ENCODE data around the gene CPVL.

CPVL gene

GRCh38 chr7:29122759-29123158 is 23.6 kb downstream of the CPVL start:
- no peak overlapping the region for H3K4me3 Mint-ChIP-seq
- no peaks in the 10 kb centered on the region for H3K27me3 Mint-ChIP-seq (ENCODE audit: low read depth)
- TF ChIP-seq CTCF (IDR thresholded peaks at IDR 0.05; ENCODE audit: unreplicated experiment in 3 of 3), result no peak
- no peaks in the 10 kb centered on the region for H3K36me3 Mint-ChIP-seq (ENCODE audit: low read depth)
- H3K9me3 Mint-ChIP-seq, result no peaks in the 10 kb centered on the region
- H3K4me1 Mint-ChIP-seq, result no peaks in the 10 kb centered on the region
- no peak overlapping the region for H3K27ac Mint-ChIP-seq

- Mint-ChIP-seq H3K27ac (no peak overlapping the region), H3K27me3 (ENCODE audit: low read depth) (no peaks in the 10 kb centered on the region), H3K36me3 (ENCODE audit: low read depth) (no peaks in the 10 kb centered on the region), H3K4me1 (no peaks in the 10 kb centered on the region), H3K9me3 (no peaks in the 10 kb centered on the region), H3K4me3 (no peak overlapping the region)
- no peak for TF ChIP-seq CTCF (IDR thresholded peaks at IDR 0.05; ENCODE audit: unreplicated experiment in 3 of 3)
Observed at GRCh38 chr7:29122081-29122480, 24.3 kb downstream of the CPVL start.

GRCh38 chr7:29120955-29121354 is 25.4 kb downstream of the CPVL start:
- peaks cover 5% of the 10 kb centered on the region for H3K4me1 Mint-ChIP-seq
- no peaks in the 10 kb centered on the region for H3K36me3 Mint-ChIP-seq (ENCODE audit: low read depth)
- no peak overlapping the region for H3K27ac Mint-ChIP-seq
- TF ChIP-seq CTCF (IDR thresholded peaks at IDR 0.05; ENCODE audit: unreplicated experiment in 3 of 3), result no peak
- no peak overlapping the region for H3K4me3 Mint-ChIP-seq
- H3K9me3 Mint-ChIP-seq, result no peaks in the 10 kb centered on the region
- no peaks in the 10 kb centered on the region for H3K27me3 Mint-ChIP-seq (ENCODE audit: low read depth)

- no peaks in the 10 kb centered on the region for H3K9me3 Mint-ChIP-seq
Observed at GRCh38 chr7:29119538-29119937, 26.8 kb downstream of the CPVL start.

GRCh38 chr7:29116361-29117200 is 29.8 kb downstream of the CPVL start:
- TF ChIP-seq CTCF (IDR thresholded peaks at IDR 0.05; ENCODE audit: unreplicated experiment in 3 of 3), result no peak
- Mint-ChIP-seq H3K27me3 (ENCODE audit: low read depth) (peaks cover 5% of the 10 kb centered on the region), H3K4me1 (peaks cover 5% of the 10 kb centered on the region), H3K4me3 (no peak overlapping the region), H3K9me3 (no peaks in the 10 kb centered on the region), H3K27ac (peak overlapping the region in 1 of 3 experiments; percentile 20), H3K36me3 (ENCODE audit: low read depth) (no peaks in the 10 kb centered on the region)

More at GRCh38 chr7:29119538-29119937, 26.8 kb downstream of the CPVL start:
- H3K27me3 Mint-ChIP-seq (ENCODE audit: low read depth), result no peaks in the 10 kb centered on the region
- no peaks in the 10 kb centered on the region for H3K36me3 Mint-ChIP-seq (ENCODE audit: low read depth)
- TF ChIP-seq CTCF (IDR thresholded peaks at IDR 0.05; ENCODE audit: unreplicated experiment in 3 of 3), result no peak
- no peak overlapping the region for H3K4me3 Mint-ChIP-seq
- H3K27ac Mint-ChIP-seq, result no peak overlapping the region
- H3K4me1 Mint-ChIP-seq, result peaks cover 5% of the 10 kb centered on the region

GRCh38 chr7:29115753-29116152 is 30.6 kb downstream of the CPVL start:
- Mint-ChIP-seq H3K27ac (no peak overlapping the region), H3K9me3 (no peaks in the 10 kb centered on the region), H3K27me3 (ENCODE audit: low read depth) (peaks cover 5% of the 10 kb centered on the region), H3K4me1 (peaks cover 5% of the 10 kb centered on the region), H3K4me3 (no peak overlapping the region), H3K36me3 (ENCODE audit: low read depth) (peaks cover 1% of the 10 kb centered on the region)
- no peak for TF ChIP-seq CTCF (IDR thresholded peaks at IDR 0.05; ENCODE audit: unreplicated experiment in 3 of 3)

Measured in nephron (organoid).